LNCAP (cell line): Measurements from ENCODE around the gene TTC21B.

ENCODE experiments used
- TF ChIP-seq, protein P1 (sequence below): fragments of 450-650 bp; IDR thresholded peaks from 2 replicates; pipeline ENCODE4 v1.5.1; 2017; ENCODE audit warnings: mild to moderate bottlenecking

The TTC21B gene

DNA sequence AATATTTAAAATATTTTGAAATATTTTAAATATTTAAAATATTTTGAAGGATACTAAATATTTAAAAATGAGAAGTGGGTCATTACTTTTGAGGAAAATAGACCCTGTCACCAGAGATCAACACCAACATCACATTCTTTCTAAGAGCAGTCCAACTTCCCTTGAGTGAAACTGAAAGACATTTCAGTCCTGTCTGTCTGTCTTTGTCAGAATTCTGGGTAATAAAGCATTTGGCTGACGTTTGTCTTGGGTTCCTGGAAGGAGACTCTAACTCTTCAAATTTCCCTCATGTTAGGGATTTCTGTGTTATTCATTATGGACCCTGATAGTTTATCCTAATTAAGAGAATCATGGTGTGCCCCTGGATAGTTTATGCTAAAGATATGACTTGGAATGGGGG, 32.8 kb downstream of the TTC21B start:
- TF ChIP-seq, protein P1, sequence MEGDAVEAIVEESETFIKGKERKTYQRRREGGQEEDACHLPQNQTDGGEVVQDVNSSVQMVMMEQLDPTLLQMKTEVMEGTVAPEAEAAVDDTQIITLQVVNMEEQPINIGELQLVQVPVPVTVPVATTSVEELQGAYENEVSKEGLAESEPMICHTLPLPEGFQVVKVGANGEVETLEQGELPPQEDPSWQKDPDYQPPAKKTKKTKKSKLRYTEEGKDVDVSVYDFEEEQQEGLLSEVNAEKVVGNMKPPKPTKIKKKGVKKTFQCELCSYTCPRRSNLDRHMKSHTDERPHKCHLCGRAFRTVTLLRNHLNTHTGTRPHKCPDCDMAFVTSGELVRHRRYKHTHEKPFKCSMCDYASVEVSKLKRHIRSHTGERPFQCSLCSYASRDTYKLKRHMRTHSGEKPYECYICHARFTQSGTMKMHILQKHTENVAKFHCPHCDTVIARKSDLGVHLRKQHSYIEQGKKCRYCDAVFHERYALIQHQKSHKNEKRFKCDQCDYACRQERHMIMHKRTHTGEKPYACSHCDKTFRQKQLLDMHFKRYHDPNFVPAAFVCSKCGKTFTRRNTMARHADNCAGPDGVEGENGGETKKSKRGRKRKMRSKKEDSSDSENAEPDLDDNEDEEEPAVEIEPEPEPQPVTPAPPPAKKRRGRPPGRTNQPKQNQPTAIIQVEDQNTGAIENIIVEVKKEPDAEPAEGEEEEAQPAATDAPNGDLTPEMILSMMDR, result no peak

DNA sequence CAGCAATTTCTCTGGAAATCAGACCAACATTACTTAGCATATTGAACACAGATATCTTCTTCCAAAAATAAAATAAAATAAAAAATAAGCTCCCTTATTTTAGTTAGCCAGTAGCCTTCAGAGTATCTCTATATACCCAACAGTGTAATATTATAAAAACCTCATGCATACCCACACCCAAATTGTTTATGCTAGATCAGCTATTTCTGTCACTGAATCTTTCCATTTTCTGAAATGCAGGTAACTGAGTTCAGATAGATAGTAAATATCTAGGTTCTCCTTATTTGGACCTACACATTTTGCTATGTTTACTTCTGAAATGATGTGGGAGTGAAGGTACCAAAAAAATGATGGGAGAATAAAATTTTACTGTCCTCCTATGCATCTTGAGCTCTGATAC, 39.9 kb downstream of the TTC21B start:
- TF ChIP-seq, protein P1, result no peak

DNA sequence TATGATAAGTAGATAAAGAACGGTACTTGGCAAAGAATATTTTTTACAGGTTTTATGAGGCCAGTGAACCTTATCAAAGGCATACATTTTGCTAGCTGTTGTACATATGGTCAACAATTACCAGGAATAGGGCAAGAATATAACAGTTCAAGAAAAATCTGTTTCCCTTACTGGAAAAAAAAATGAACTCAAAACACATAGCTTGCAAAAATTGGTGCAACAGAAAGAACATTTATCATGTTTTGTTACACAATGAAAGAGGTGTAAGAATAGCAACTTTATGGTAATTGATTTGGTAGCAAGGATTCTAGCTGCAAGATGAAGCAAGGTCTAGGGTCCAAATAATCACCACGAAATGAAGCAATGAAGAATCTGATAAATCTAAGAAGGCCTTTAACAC, 41.6 kb downstream of the TTC21B start:
- TF ChIP-seq, protein P1, result no peak

DNA sequence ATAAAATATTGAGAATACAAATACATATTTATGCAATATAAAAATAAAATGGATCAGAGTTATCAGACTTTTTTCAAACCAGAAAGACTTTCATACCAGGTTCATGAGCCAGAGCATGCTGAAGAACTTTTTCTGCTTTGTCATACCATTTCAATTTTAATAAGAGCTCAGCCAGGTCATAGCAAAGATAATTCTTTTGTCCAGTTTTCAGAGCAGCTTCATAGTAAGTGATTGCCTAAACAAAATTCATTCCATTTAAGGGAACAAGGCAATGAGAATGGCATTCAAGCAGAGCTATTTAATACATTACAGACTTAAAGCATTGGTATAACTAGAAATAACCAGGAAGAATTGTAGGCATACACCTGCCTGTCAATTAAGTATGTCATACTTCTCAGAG, 42.3 kb downstream of the TTC21B start:
- TF ChIP-seq, protein P1, result no peak

DNA sequence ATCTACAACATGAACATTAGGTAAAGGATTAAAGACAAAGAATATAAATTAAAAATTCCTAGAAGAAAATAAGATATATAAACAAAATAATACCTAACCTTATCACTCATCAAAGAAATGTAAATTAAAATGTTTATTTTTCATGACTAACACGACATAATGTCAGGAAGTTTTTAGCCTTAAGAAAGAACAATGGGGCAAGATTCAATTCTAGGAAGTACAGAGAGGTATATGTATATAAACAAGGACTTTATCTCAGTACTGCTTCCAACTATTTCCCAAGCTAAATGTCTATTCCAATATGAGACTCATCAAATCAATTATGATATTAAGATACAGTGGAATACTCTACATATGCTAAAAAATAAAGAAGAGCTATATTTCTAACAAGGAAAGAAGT, 44.1 kb downstream of the TTC21B start:
- TF ChIP-seq, protein P1, result no peak

DNA sequence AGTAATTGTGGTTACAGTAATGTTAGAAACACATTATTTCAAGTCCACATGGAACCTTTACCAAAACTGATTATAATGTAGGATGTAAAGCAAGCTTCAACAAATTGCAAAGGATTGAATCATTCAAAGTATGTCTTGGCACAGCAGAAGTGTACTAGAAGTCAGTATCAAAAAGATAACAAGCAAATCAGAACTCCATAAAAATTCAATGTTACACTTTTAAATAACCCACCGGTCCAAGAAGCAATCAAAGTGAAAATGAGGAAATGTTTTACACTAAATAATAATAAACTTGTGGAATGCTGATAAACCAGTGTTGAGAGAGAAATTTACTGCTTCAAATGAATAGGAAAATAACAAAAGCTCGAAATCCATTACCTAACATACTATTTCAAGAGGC, 47.7 kb downstream of the TTC21B start:
- TF ChIP-seq, protein P1, result no peak

DNA sequence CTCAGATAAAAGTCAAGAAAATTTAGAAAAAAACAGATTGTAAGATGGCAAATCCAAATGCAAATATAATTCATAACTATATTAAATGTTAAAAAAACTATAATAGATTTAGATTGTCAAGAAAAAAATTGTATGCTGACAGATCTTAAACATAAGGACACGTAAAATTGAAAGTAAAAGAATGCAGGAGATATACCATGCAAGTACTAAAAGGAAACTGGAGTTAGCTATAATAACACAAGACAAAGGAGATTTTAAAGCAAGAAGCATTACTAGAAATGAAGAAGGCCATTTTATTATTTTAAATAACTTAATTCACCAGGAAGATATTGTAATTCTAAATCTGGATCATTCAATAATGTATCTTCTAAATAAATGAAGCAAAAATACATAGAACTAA, 48.3 kb downstream of the TTC21B start:
- TF ChIP-seq, protein P1, result no peak

DNA sequence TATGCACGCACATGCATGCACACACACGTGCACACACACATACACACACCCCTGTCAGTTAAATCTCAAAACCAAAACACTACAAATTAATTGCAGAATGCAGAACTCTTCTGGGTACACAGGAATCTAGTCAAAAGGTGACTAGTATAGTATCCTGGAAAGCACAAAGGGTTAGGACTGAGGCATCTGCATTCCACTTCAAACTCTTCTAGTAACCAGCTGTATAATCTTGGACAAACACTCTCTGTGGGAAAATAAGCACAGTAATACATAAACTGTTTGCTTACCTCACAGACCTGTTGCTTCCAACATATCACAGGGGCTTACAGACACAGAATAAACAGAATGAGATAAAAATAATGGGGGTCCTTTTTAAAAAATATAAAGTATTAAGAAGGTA, 49.1 kb downstream of the TTC21B start:
- TF ChIP-seq, protein P1, result no peak
